Astrocyte of the cerebellum (primary cell): Measurements from ENCODE around the gene KCNK7.

Source experiments
- DNase-seq: peaks from one replicate; pipeline ENCODE4 v3.0.0-alpha.2; 2011; ENCODE audit warnings: low read depth
- H3K4me3 ChIP-seq: 2 replicates; pipeline ENCODE4 v1.5.1; 2011; ENCODE audit warnings: mild to moderate bottlenecking, low read depth, low read length, moderate library complexity
- in situ Hi-C: cut with HindIII; loops from 2 replicates; pipeline ENCODE4 v1.10.0; 2017; ENCODE audit warnings: low sequenced_read_pairs
- TF ChIP-seq, protein P1 (sequence below): IDR thresholded peaks from 2 replicates; pipeline ENCODE4 v1.5.1; 2012; ENCODE audit warnings: low read length, low read depth, moderate library complexity, mild to moderate bottlenecking; ENCODE audit errors: missing control alignments

The KCNK7 gene

DNA sequence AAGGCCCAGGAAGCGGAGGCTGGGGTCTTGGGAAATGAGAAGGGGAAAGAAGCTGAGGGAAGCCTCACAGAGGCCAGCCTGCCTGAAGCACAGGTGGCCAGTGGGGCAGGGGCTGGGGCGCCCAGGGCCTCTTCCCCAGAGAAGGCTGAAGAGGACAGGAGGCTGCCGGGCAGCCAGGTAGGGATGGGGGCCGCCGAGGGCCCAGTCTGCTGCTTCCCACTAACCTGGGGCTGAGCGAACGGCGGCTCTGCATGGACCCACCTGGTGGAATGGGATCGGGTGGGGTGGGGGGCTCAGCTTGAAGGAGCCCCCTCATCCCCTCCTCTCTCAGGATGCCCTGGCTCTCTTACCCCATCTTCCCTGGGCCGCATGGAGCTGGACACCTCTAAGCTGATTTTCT, 12.0 kb downstream of the KCNK7 start:
- in situ Hi-C loops: no loop called here
- TF ChIP-seq, protein P1, sequence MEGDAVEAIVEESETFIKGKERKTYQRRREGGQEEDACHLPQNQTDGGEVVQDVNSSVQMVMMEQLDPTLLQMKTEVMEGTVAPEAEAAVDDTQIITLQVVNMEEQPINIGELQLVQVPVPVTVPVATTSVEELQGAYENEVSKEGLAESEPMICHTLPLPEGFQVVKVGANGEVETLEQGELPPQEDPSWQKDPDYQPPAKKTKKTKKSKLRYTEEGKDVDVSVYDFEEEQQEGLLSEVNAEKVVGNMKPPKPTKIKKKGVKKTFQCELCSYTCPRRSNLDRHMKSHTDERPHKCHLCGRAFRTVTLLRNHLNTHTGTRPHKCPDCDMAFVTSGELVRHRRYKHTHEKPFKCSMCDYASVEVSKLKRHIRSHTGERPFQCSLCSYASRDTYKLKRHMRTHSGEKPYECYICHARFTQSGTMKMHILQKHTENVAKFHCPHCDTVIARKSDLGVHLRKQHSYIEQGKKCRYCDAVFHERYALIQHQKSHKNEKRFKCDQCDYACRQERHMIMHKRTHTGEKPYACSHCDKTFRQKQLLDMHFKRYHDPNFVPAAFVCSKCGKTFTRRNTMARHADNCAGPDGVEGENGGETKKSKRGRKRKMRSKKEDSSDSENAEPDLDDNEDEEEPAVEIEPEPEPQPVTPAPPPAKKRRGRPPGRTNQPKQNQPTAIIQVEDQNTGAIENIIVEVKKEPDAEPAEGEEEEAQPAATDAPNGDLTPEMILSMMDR: no peak
- no peak overlapping the region for H3K4me3 ChIP-seq
- DNase-seq: no peak

DNA sequence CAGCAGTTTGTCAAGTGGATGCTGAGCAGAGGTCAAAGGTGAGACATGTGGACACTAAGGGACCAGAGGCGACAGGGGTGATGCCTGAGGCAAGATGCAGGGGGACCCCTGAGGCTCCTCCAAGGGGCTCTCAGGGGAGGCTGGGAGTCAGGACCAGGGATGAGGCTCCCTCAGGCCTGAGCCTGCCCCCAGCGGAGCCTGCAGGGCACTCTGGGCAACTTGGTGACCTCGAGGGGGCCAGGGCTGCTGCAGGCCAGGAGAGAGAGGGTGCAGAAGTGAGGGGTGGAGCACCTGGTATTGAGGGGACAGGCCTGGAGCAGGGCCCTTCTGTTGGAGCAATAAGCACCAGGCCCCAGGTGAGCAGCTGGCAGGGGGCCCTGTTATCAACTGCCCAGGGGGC, 13.7 kb downstream of the KCNK7 start:
- in situ Hi-C loops: no loop called here
- no peak overlapping the region for H3K4me3 ChIP-seq
- TF ChIP-seq, protein P1: no peak
- no peak for DNase-seq

DNA sequence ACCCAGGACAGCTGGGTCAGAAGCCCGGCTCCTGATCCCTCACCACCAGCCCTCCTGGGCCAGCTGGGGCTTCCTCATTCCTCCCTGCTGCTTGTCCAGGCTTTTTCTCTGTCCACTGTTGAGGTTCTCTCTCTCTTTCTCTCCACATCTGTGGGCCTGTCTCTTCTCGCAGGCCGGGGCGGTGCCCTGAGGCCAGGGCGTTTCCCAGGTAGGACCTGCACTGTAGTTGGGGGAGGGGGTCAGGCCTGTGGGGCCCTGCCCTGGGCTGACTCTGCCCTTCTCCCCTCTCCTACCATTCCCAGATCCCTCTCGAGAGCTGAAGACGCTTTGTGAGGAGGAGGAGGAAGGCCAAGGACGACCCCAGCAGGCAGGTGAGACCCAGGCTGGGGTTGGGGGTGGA, 14.8 kb downstream of the KCNK7 start:
- in situ Hi-C loops: no loop called here
- TF ChIP-seq, protein P1: no peak
- no peak for DNase-seq
- H3K4me3 ChIP-seq: no peak overlapping the region

DNA sequence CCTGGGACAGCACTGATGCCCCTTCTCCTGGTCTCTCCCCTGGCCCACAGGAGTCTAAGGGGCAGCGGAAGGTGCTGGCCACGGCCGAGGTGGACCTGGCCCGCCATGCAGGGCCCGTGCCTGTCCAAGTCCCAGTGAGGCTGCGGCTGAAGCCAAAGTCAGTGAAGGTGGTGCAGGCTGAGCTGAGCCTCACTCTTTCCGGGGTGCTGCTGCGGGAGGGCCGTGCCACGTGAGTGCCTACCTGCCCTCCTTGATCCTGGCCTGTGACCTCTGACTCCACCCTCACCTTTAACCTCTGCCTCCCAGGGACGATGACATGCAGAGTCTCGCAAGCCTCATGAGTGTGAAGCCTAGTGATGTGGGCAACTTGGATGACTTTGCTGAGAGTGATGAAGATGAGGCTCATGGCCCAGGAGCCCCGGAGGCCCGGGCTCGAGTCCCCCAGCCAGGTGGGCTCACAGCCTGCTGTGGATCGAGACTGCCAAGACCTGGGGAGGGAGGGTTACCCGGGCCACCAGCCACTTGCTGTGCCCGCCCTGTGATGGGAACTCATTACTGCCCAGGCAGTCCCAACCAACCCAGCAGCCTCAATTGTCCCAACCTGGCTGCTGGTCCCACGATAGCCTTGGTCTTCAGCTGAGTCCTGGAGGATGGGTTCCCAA, 15.4 kb downstream of the KCNK7 start:
- H3K4me3 ChIP-seq: no peak overlapping the region
- in situ Hi-C loops: no loop called here

DNA sequence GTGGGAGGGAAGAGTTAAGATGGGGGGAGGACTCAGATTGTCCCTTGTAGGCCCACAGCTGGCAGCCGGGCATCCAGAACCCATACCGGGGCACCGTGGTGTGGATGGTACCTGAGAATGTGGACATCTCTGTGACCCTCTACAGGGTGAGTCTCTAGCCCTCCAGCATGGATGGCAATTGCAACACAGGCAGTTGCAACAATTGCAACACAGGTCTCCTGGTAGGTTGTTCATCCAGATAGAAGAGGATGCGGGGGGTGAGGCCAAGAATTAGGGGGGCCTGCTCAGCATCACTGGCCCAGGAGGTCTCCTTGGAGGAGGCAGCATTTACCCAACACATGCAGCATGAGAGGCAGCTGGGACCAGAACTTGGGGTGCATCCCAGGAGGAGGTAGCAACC, 16.3 kb downstream of the KCNK7 start:
- H3K4me3 ChIP-seq: no peak overlapping the region
- DNase-seq: no peak
- in situ Hi-C loops: no loop called here
- TF ChIP-seq, protein P1: no peak

More for the DNA sequence above, 15.4 kb downstream of the KCNK7 start:
- no peak for DNase-seq
- TF ChIP-seq, protein P1: no peak

DNA sequence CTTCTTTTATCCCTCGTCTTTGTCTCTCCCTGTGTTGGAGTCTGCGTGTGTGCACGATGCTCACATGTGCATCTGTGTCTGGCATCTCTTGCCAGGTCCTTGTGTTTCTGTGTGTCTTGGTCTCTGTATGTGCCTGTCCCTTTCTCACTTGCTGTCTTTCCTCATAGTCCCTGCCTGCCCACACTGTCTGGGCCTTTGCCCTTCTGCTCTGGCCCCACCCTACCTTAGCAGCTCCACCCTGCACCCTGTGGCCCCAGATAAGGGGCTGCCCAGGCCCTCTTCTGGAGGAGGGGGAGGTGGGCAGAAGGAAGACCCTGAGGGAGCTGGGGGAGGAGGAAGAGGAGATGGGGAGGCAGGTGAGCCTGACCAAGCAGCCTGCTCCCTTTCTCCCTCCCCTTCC, 16.9 kb downstream of the KCNK7 start:
- DNase-seq: no peak
- no peak overlapping the region for H3K4me3 ChIP-seq
- TF ChIP-seq, protein P1: no peak
- in situ Hi-C loops: no loop called here
